ENCODE results near the gene TCERG1L. TPM values are rescaled to one million over a fixed set of nuclear protein-coding genes. Genes with fewer than 3 reads are reported as not detected.

TCERG1L gene
- total RNA-seq, 1 experiment from 2014 or later, result not detected

GRCh38 chr10:131207584-131208532 lies 103.7 kb downstream of the TCERG1L start:
- no peak for TF ChIP-seq EZH2 (IDR thresholded peaks at IDR 0.05; ENCODE audit: low read depth)
- no peak for TF ChIP-seq CTCF (conservative IDR thresholded peaks at IDR 0.05)
- Histone ChIP-seq H3K36me3 (ENCODE audit: low read depth) (no peaks in the 10 kb centered on the region), H3K27me3 (ENCODE audit: insufficient read depth, low read depth) (peaks cover 37% of the 10 kb centered on the region), H3K4me3 (no peak overlapping the region), H3F3A (ENCODE audit: insufficient read depth, low read depth) (no peaks in the 10 kb centered on the region), H3K9me3 (ENCODE audit: insufficient read depth, low read depth) (no peaks in the 10 kb centered on the region), H3K4me2 (no peak overlapping the region), H3K9me2 (ENCODE audit: insufficient read depth) (no peaks in the 10 kb centered on the region), H3K4me1 (replicated peaks; ENCODE audit: insufficient read depth) (no peaks in the 10 kb centered on the region), H4K20me1 (ENCODE audit: insufficient read depth) (no peaks in the 10 kb centered on the region), H3K79me2 (ENCODE audit: low read depth) (no peaks in the 10 kb centered on the region), H3K27ac (no peak overlapping the region), H2AFZ (no peak overlapping the region)
- DNase-seq, result no peak
- no TSS peak for BruUV-seq (replicated peaks)
- POLR2A ChIA-PET (ENCODE audit: unreplicated experiment), result interaction anchor here (0.6 kb wide), 1 partner anchor 92 kb away, joined by 3 read pairs; no protein-coding TSS in a partner anchor
- CTCF ChIA-PET, result no interaction called here
- intact Hi-C loops (cut with micrococcal nuclease; ENCODE audit: unreplicated experiment), result no loop called here

- Histone ChIP-seq H3K79me2 (ENCODE audit: low read depth) (no peaks in the 10 kb centered on the region), H3K36me3 (ENCODE audit: low read depth) (no peaks in the 10 kb centered on the region), H3K4me1 (replicated peaks; ENCODE audit: insufficient read depth) (no peaks in the 10 kb centered on the region), H3K9me3 (ENCODE audit: insufficient read depth, low read depth) (no peaks in the 10 kb centered on the region), H3K4me3 (no peak overlapping the region), H3K27ac (no peak overlapping the region), H4K20me1 (ENCODE audit: insufficient read depth) (no peaks in the 10 kb centered on the region), H3K27me3 (ENCODE audit: insufficient read depth, low read depth) (peaks cover 37% of the 10 kb centered on the region), H3F3A (ENCODE audit: insufficient read depth, low read depth) (no peaks in the 10 kb centered on the region), H3K9me2 (ENCODE audit: insufficient read depth) (no peaks in the 10 kb centered on the region), H3K4me2 (no peak overlapping the region), H2AFZ (no peak overlapping the region)
- no TSS peak for BruUV-seq (replicated peaks)
- ChIA-PET CTCF (no interaction called here), POLR2A (ENCODE audit: unreplicated experiment) (interaction anchor here (0.6 kb wide), 1 partner anchor 93 kb away, joined by 3 read pairs; no protein-coding TSS in a partner anchor)
- intact Hi-C loops (cut with micrococcal nuclease; ENCODE audit: unreplicated experiment), result no loop called here
- TF ChIP-seq EZH2 (IDR thresholded peaks at IDR 0.05; ENCODE audit: low read depth) (no peak), CTCF (conservative IDR thresholded peaks at IDR 0.05) (no peak)
- no peak for DNase-seq
These were observed 104.3 kb downstream of the TCERG1L start for GRCh38 chr10:131207176-131207575.

GRCh38 chr10:131206111-131206995 lies 105.2 kb downstream of the TCERG1L start:
- Histone ChIP-seq H3K27me3 (ENCODE audit: insufficient read depth, low read depth) (peaks cover 34% of the 10 kb centered on the region), H3K4me2 (no peak overlapping the region), H3K4me1 (replicated peaks; ENCODE audit: insufficient read depth) (no peaks in the 10 kb centered on the region), H3K79me2 (ENCODE audit: low read depth) (no peaks in the 10 kb centered on the region), H3K9me3 (ENCODE audit: insufficient read depth, low read depth) (no peaks in the 10 kb centered on the region), H3K9me2 (ENCODE audit: insufficient read depth) (no peaks in the 10 kb centered on the region), H3K36me3 (ENCODE audit: low read depth) (no peaks in the 10 kb centered on the region), H3F3A (ENCODE audit: insufficient read depth, low read depth) (no peaks in the 10 kb centered on the region), H3K4me3 (no peak overlapping the region), H2AFZ (no peak overlapping the region), H3K27ac (no peak overlapping the region), H4K20me1 (ENCODE audit: insufficient read depth) (no peaks in the 10 kb centered on the region)
- no TSS peak for BruUV-seq (replicated peaks)
- no peak for TF ChIP-seq CTCF (conservative IDR thresholded peaks at IDR 0.05)
- no peak for TF ChIP-seq EZH2 (IDR thresholded peaks at IDR 0.05; ENCODE audit: low read depth)
- ChIA-PET CTCF (no interaction called here), POLR2A (ENCODE audit: unreplicated experiment) (no interaction called here)
- no peak for DNase-seq
- intact Hi-C loops (cut with micrococcal nuclease; ENCODE audit: unreplicated experiment), result no loop called here

Data from PC-9 (cell line).